ENCODE measurements around the gene SLC10A7.

Gene SLC10A7

DNA sequence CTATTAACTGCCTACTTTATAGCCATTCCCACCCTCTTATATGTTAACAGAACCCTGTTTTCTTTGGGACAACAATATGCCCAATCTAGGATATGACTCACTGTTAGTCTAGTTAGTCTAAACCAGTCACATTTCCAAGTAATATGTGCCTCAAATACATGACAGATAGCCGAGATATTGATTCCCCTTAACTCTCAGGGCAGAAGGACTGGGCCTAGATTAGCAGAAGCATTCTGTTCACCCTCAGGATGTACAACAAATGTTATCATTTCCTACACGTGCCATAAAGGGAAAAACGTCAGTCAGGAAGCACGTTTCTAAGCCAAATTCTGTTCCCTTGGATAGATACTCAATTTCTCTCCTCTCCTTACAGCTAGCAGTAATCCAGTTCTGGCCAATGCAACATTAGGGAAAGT, 114.1 kb downstream of the SLC10A7 start:
- H3K4me3 ChIP-seq (ENCODE audit: low read length) = no peak overlapping the region
- no peaks in the 10 kb centered on the region for H4K20me1 ChIP-seq (ENCODE audit: control insufficient read depth, insufficient read depth, low read depth, low read length)
- no peak overlapping the region for H3K27ac ChIP-seq (ENCODE audit: low read depth, low read length)
- H3K27me3 ChIP-seq (ENCODE audit: control insufficient read depth, low read length) = no peaks in the 10 kb centered on the region
- H3K79me2 ChIP-seq (ENCODE audit: control insufficient read depth, low read length) = no peaks in the 10 kb centered on the region
- no peaks in the 10 kb centered on the region for H3K36me3 ChIP-seq (ENCODE audit: control insufficient read depth, low read length)
- TF ChIP-seq CTCF (IDR thresholded peaks at IDR 0.05; ENCODE audit: low read depth, low read length, poor library complexity, severe bottlenecking) (no peak), EZH2phosphoT487 (IDR thresholded peaks at IDR 0.05; ENCODE audit: borderline replicate concordance, low read length) (no peak)
- H3K9me2 ChIP-seq (replicated peaks; ENCODE audit: control insufficient read depth, low read length) = no peaks in the 10 kb centered on the region
- H3K4me1 ChIP-seq (ENCODE audit: control insufficient read depth, low read length) = no peaks in the 10 kb centered on the region
- no peaks in the 10 kb centered on the region for H3K9me3 ChIP-seq (ENCODE audit: control insufficient read depth, insufficient read depth, low read length)
- H3F3A ChIP-seq (ENCODE audit: control insufficient read depth, insufficient read depth) = no peaks in the 10 kb centered on the region
- H3K4me2 ChIP-seq (ENCODE audit: low read length) = no peak overlapping the region

- TF ChIP-seq EZH2phosphoT487 (IDR thresholded peaks at IDR 0.05; ENCODE audit: borderline replicate concordance, low read length) (no peak), CTCF (IDR thresholded peaks at IDR 0.05; ENCODE audit: low read depth, low read length, poor library complexity, severe bottlenecking) (no peak)
- Histone ChIP-seq H3K36me3 (ENCODE audit: control insufficient read depth, low read length) (no peaks in the 10 kb centered on the region), H3K4me2 (ENCODE audit: low read length) (no peak overlapping the region), H3K9me2 (replicated peaks; ENCODE audit: control insufficient read depth, low read length) (no peaks in the 10 kb centered on the region), H3K9me3 (ENCODE audit: control insufficient read depth, insufficient read depth, low read length) (no peaks in the 10 kb centered on the region), H3K27me3 (ENCODE audit: control insufficient read depth, low read length) (no peaks in the 10 kb centered on the region), H3F3A (ENCODE audit: control insufficient read depth, insufficient read depth) (no peaks in the 10 kb centered on the region), H3K79me2 (ENCODE audit: control insufficient read depth, low read length) (no peaks in the 10 kb centered on the region), H4K20me1 (ENCODE audit: control insufficient read depth, insufficient read depth, low read depth, low read length) (no peaks in the 10 kb centered on the region), H3K27ac (ENCODE audit: low read depth, low read length) (no peak overlapping the region), H3K4me3 (ENCODE audit: low read length) (no peak overlapping the region), H3K4me1 (ENCODE audit: control insufficient read depth, low read length) (no peaks in the 10 kb centered on the region)
Observed at GRCh38 chr4:146407257-146407656, 114.5 kb downstream of the SLC10A7 start.

DNA sequence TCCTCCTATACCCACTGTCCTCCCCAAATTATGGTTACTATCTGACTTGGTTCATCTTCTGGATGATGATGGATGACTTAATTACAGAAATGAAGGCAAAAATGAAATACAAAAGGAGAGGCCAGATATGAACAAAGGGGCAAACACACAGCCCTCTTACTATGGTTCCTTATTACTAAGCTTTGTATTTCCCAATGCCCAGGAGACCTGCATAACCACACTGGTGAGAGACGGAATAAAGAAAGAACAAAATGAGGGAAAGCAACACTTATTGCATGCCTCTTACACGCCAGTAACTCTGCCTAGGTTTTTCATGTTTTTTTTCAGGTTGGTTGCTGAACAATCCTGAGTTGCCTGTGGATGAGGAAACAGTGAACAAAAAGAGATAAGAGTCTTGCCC, 120.5 kb downstream of the SLC10A7 start:
- no peak overlapping the region for H3K4me2 ChIP-seq (ENCODE audit: low read length)
- H3K27me3 ChIP-seq (ENCODE audit: control insufficient read depth, low read length) = no peaks in the 10 kb centered on the region
- H3K36me3 ChIP-seq (ENCODE audit: control insufficient read depth, low read length) = no peaks in the 10 kb centered on the region
- no peak overlapping the region for H3K27ac ChIP-seq (ENCODE audit: low read depth, low read length)
- H3K9me2 ChIP-seq (replicated peaks; ENCODE audit: control insufficient read depth, low read length) = no peaks in the 10 kb centered on the region
- no peaks in the 10 kb centered on the region for H3K4me1 ChIP-seq (ENCODE audit: control insufficient read depth, low read length)
- no peak for TF ChIP-seq EZH2phosphoT487 (IDR thresholded peaks at IDR 0.05; ENCODE audit: borderline replicate concordance, low read length)
- no peak for TF ChIP-seq CTCF (IDR thresholded peaks at IDR 0.05; ENCODE audit: low read depth, low read length, poor library complexity, severe bottlenecking)
- no peak overlapping the region for H3K4me3 ChIP-seq (ENCODE audit: low read length)
- no peaks in the 10 kb centered on the region for H3F3A ChIP-seq (ENCODE audit: control insufficient read depth, insufficient read depth)
- H3K79me2 ChIP-seq (ENCODE audit: control insufficient read depth, low read length) = no peaks in the 10 kb centered on the region
- H4K20me1 ChIP-seq (ENCODE audit: control insufficient read depth, insufficient read depth, low read depth, low read length) = no peaks in the 10 kb centered on the region
- no peaks in the 10 kb centered on the region for H3K9me3 ChIP-seq (ENCODE audit: control insufficient read depth, insufficient read depth, low read length)

Data from DOHH2 (cell line).